ENCODE data around the gene EBNA1BP2. TPM values are rescaled to one million over a fixed set of nuclear protein-coding genes. Genes with fewer than 3 reads are reported as not detected.
A peak's percentile ranks its signal among the peaks of the same experiment; 100 is the strongest.
"Not testable (repeated sequence)": the region's sequence is repeated elsewhere in the genome, so short reads cannot be mapped to it uniquely, and the experiment has no call there.

Gene EBNA1BP2, protein sequence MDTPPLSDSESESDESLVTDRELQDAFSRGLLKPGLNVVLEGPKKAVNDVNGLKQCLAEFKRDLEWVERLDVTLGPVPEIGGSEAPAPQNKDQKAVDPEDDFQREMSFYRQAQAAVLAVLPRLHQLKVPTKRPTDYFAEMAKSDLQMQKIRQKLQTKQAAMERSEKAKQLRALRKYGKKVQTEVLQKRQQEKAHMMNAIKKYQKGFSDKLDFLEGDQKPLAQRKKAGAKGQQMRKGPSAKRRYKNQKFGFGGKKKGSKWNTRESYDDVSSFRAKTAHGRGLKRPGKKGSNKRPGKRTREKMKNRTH
- total RNA-seq, result 10 to 100 TPM; 34.5 to 40.0 TPM

DNA sequence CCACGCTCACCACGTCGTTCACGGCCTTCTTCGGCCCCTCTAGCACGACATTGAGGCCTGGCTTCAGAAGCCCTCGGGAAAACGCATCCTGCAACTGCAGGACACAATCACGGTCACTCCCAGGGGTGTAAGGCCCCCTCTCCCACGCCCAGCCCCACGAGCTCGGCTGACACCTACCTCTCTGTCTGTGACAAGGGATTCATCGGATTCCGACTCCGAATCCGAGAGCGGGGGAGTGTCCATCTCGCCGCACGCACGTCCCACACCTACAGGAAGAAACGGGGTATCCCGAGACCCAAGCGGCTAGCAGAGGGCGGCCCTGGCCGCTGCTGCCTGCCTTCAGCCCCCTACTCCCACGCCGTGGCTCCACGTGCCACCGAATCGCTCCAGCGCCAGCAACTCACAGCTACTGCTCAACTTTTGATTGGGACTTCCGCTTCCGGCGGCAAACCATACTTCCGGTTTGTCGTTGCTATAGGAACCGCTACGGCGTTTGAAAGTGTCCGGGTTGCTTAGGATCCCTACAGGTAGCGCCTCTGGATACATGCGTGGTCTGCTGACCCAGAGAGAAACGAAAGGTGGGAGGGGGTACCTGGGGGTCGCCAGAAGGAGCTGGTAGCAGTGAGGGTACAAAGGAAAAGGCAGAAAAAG, at the start of gene EBNA1BP2, which contains the start of gene CFAP57:
EBNA1BP2 (minus strand) TSS at position 415 of the 651 bp plus-strand sequence; CDS start at position 243, 172 bp downstream.
CFAP57 (plus strand) TSS at position 455 of the 651 bp plus-strand sequence. CDS start 424 bp downstream, outside the sequence.
- Mint-ChIP-seq H3K36me3 (peaks cover 9% of the 10 kb centered on the region), H3K9me3 (peaks cover 1% of the 10 kb centered on the region), H3K27me3 (peaks cover 15% of the 10 kb centered on the region), H3K4me1 (peaks cover 21% of the 10 kb centered on the region), H3K27ac (peak within 1 kb of the TSS; percentile 91), H3K4me3 (peak within 1 kb of the TSS; percentile 94)
- ATAC-seq (ENCODE audit: low read depth) (peak; percentile 92), DNase-seq (peak; percentile 86)
- POLR2A ChIA-PET, result interaction anchor here (1.1 to 1.5 kb wide), 3 partner anchors 197 to 477 kb away, joined by 4 to 5 read pairs (median 5); partner anchors contain the start of gene C1orf50

DNA sequence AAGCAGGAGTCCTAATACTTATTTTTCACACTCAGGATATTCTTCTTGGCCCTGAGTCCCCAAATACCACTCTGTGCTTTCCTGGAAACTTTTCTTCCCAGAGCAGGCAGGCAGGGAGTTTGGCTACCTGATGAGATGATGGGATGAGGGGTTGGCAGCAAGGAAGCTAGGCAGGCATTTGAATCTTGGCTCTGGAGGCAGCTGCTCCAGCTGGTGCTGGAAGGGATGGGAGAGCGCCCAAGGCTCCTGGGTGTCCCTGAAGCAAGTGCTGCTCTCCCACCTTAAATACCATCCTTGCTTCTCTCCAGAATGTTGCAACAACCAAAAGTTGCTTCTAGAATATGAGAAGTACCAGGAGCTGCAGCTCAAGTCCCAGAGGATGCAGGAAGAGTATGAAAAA, 49.7 kb upstream of the EBNA1BP2 start:
- H3K4me1 Mint-ChIP-seq, result peaks cover 5% of the 10 kb centered on the region
- ATAC-seq (ENCODE audit: low read depth), result no peak
- POLR2A ChIA-PET, result no interaction called here

DNA sequence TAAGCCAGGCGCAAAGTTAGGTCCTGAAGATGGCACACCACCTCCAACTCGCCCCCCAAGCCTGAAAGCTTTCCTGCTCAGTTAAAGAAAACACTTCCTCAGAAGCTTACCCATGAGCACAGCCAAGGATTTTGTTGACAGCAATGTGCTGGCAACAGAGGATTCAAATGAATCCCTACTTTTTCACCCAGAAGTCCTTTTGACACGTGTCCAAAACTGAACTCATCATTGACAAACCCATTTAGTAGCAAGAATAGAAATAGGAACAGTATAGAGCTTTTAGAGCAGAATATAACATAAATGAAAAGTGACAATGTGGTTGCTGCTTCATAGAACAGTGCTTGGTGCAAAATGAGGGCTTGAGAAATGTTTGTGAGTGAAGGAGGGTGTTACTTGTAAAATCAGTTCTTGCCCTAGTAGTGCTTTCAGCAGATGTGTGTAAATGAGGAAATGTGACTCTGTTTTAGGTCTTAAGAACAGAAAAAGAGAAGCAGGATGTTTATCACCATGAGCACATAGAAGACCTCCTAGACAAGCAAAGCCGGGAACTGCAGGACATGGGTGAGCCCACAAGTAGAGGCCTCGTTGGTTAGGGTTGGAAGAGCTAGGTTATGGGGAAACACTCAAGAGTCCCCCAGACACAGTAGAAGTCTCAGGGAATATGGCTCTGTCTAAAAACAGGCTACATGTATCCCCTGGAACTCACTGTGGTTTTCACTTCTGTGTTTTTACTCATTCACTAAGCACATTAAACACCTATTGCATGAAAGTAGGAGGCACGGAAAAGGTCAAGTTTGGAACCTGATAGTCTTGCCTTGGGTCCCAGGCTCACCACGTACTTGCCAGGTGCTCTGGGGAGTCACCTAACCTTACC, 49.1 kb upstream of the EBNA1BP2 start:
- POLR2A ChIA-PET, result no interaction called here
- ATAC-seq (ENCODE audit: low read depth) (no peak), DNase-seq (no peak)
- no peaks in the 10 kb centered on the region for H3K9me3 Mint-ChIP-seq
- peaks cover 5% of the 10 kb centered on the region for H3K4me1 Mint-ChIP-seq
- H3K27me3 Mint-ChIP-seq, result peaks cover 4% of the 10 kb centered on the region
- H3K4me3 Mint-ChIP-seq, result no peak overlapping the region
- no peaks in the 10 kb centered on the region for H3K36me3 Mint-ChIP-seq
- H3K27ac Mint-ChIP-seq, result no peak overlapping the region

More for the DNA sequence above, 49.7 kb upstream of the EBNA1BP2 start:
- DNase-seq, result no peak
- no peaks in the 10 kb centered on the region for H3K9me3 Mint-ChIP-seq
- no peak overlapping the region for H3K4me3 Mint-ChIP-seq
- H3K27ac Mint-ChIP-seq, result no peak overlapping the region
- H3K36me3 Mint-ChIP-seq, result no peaks in the 10 kb centered on the region
- H3K27me3 Mint-ChIP-seq, result peaks cover 7% of the 10 kb centered on the region

DNA sequence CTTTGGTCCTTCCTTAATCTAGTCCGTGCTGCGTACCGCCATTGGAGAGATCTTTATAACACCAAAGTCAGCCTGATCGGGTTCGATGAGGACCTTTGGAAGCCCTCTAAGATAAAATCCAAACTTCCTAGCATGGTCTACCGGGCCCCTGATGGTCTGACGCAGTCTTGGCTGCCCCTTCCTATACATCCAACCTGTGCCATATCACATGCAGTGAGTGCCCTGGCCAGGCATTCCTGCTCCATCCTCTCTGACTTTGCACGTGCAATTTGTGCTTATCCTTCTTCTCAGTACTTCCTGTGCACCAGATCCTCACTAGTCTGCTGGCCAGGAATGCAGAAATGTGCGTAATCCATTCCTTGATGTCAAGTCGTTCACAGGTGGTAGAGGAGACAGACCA, 45.7 kb upstream of the EBNA1BP2 start:
- Mint-ChIP-seq H3K27ac (no peak overlapping the region), H3K27me3 (peaks cover 6% of the 10 kb centered on the region), H3K9me3 (no peaks in the 10 kb centered on the region), H3K4me1 (peaks cover 5% of the 10 kb centered on the region), H3K36me3 (no peaks in the 10 kb centered on the region), H3K4me3 (no peak overlapping the region)
- POLR2A ChIA-PET, result no interaction called here
- ATAC-seq (ENCODE audit: low read depth) (no peak), DNase-seq (no peak)

DNA sequence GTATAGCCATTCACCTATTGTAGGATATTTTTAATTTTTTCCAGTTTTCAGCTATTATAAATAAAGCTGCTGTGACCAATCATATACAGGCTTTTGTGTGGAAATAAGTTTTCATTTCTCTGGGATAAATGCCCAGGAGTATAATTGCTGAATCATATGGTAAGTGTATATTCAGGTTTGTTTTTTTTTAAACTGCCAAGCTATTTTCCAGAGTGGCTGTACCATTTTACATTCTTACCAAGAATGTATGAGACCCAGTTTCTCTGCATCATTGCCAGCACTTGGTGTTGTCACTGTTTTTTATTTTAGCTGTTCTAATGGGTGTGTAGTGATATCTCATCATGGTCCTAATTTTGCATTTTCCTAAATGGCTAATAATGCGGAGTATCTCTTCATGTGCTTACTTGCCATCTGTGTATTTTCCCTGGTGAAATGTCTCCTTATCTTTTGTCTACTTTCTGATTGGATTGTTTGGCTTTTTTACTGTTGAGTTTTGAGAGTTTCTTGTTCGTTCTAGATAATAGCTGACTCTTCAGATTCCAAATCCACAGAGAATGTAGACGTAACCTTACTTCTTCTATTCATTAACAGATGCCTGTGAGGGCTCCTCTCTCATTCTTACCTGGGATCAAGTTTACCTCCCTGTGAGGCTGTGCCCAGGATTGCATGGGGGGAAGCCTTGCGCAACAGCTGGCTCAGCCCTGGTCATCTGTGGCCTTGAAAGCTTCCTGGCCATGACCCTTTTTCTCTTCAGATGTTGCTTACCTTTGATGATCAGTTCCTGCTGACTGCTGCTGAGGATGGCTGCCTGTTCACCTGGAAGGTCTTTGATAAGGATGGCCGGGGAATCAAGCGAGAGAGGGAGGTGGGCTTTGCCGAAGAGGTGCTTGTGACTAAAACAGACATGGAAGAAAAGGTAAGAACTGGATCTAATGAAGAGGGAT, 42.7 kb upstream of the EBNA1BP2 start:
- no peaks in the 10 kb centered on the region for H3K9me3 Mint-ChIP-seq
- ATAC-seq (ENCODE audit: low read depth) (no peak), DNase-seq (no peak)
- H3K36me3 Mint-ChIP-seq, result no peaks in the 10 kb centered on the region
- peaks cover 6% of the 10 kb centered on the region for H3K27me3 Mint-ChIP-seq
- POLR2A ChIA-PET, result interaction anchor here (0.6 kb wide), 2 partner anchors 39 to 89 kb away, joined by 3 to 5 read pairs; no protein-coding TSS in a partner anchor
- H3K27ac Mint-ChIP-seq, result no peak overlapping the region
- no peak overlapping the region for H3K4me3 Mint-ChIP-seq
- H3K4me1 Mint-ChIP-seq, result no peaks in the 10 kb centered on the region

DNA sequence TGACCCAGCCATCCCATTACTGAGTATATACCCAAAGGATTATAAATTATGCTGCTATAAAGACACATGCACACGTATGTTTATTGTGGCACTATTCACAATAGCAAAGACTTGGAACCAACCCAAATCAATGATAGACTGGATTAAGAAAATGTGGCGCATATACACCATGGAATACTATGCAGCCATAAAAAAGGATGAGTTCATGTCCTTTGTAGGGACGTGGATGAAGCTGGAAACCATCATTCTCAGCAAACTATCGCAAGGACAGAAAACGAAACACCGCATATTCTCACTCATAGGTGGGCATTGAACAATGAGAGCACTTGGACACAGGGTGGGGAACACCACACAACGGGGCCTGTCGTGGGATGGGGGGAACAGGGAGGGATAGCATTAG, 36.2 kb upstream of the EBNA1BP2 start:
- H3K36me3 Mint-ChIP-seq; H3K9me3 Mint-ChIP-seq; ATAC-seq (ENCODE audit: low read depth); H3K4me3 Mint-ChIP-seq; DNase-seq; POLR2A ChIA-PET; H3K27ac Mint-ChIP-seq; H3K27me3 Mint-ChIP-seq; H3K4me1 Mint-ChIP-seq: not testable (repeated sequence)

DNA sequence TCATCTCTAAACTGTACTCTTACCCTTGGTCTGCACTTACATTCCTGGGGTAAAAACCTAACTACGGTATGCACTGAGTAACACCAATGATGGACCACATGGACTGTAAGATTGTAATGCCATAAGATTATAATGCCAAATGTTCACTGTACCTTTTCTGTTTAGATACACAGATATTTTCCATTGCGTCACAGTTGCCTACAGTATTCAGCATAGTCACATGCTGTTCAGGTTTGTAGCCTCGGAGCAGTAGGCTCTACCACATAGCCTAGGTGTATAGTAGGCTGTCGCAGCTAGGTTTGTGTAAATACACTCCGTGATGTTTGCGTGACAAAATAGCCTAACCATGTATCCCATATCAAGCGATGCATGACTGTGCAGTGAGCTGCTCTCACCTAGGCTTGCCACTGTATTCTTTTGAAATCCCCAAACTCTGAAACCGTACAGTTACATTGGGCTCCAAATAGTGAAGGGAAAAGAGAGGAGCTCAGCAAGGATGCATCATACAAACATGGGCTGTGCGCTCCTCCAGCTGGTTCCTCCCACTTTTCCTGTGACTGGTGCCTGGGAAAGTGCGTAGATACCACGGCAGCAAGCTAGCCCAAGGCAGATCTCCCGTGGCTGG, 35.3 kb upstream of the EBNA1BP2 start:
- POLR2A ChIA-PET, result no interaction called here
- Mint-ChIP-seq H3K9me3 (no peaks in the 10 kb centered on the region), H3K4me1 (no peaks in the 10 kb centered on the region), H3K27ac (no peak overlapping the region), H3K4me3 (no peak overlapping the region), H3K36me3 (no peaks in the 10 kb centered on the region), H3K27me3 (peaks cover 2% of the 10 kb centered on the region)
- no peak for DNase-seq
- ATAC-seq (ENCODE audit: low read depth), result no peak

DNA sequence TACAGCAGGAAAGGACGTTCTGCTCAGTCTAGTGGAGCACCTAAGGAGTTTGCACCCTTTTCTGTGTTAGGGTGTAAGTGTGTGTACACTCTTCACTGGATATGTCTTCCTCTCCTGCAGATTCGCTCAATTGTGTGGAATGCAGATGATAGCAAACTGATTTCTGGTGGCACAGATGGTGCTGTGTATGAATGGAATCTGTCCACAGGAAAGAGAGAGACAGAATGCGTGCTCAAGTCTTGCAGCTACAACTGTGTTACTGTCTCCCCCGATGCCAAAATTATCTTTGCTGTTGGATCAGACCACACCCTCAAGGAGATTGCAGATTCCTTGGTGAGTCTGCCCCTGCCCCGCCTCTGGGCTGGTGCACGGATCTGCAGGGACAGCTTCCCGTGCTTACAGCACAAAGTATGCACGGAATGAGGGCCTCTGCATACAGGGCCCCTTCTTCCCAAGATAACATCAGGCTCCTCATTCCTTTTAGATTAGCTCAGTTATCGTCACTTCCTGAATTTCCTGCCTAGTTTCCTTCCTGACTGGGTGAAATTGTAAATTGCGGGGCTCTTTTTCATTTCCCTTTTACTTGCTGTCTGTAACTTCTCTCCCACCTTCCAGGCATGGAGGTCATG, 34.6 kb upstream of the EBNA1BP2 start:
- Mint-ChIP-seq H3K36me3 (no peaks in the 10 kb centered on the region), H3K9me3 (no peaks in the 10 kb centered on the region), H3K27me3 (peaks cover 2% of the 10 kb centered on the region), H3K27ac (no peak overlapping the region), H3K4me1 (no peaks in the 10 kb centered on the region), H3K4me3 (no peak overlapping the region)
- POLR2A ChIA-PET, result no interaction called here
- DNase-seq (no peak), ATAC-seq (ENCODE audit: low read depth) (no peak)

DNA sequence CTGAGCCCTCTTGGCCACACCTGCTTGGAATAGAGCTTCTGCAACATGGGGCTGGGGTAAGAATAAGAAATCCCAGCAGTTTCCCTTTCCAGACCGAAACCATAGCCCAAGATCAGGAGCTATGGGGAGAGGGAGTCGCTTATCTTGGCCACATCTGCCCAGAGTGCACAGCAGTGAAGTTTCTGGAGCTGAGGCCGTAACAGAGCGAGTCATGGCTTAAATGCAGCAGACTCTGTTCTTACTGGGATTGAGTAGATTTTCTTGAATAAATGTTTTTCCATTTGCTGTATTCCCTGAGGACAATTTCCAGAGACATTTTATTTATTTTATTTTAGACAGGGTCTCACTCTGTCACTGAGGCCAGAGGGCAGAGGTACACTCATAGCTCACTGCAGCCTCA, 33.6 kb upstream of the EBNA1BP2 start:
- Mint-ChIP-seq H3K9me3 (no peaks in the 10 kb centered on the region), H3K4me3 (no peak overlapping the region), H3K4me1 (no peaks in the 10 kb centered on the region), H3K27ac (no peak overlapping the region), H3K27me3 (peaks cover 2% of the 10 kb centered on the region), H3K36me3 (no peaks in the 10 kb centered on the region)
- ATAC-seq (ENCODE audit: low read depth), result no peak
- DNase-seq, result no peak
- POLR2A ChIA-PET, result no interaction called here

DNA sequence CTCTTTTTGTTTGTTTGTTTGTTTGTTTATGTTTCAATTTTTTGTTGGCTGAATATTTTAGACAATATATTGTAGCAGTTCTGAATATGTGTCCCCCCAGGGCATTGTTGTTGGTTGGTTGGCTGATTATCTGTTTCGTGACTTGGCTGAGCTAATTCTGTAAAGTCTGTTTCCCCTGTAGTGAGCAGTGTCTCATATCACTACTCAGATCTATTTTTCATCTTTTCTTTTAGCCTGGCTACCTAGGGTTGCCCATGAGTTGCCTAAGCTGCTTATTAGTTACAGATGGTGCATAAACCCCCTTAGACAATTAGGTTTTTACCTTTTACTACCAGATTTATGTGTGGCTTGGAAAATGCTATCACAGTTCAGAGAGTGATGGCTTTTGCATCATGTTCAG, 32.3 kb upstream of the EBNA1BP2 start:
- no peaks in the 10 kb centered on the region for H3K9me3 Mint-ChIP-seq
- no peaks in the 10 kb centered on the region for H3K4me1 Mint-ChIP-seq
- peaks cover 2% of the 10 kb centered on the region for H3K27me3 Mint-ChIP-seq
- POLR2A ChIA-PET, result no interaction called here
- no peak for DNase-seq
- no peak overlapping the region for H3K27ac Mint-ChIP-seq
- no peak overlapping the region for H3K4me3 Mint-ChIP-seq
- no peaks in the 10 kb centered on the region for H3K36me3 Mint-ChIP-seq
- no peak for ATAC-seq (ENCODE audit: low read depth)

DNA sequence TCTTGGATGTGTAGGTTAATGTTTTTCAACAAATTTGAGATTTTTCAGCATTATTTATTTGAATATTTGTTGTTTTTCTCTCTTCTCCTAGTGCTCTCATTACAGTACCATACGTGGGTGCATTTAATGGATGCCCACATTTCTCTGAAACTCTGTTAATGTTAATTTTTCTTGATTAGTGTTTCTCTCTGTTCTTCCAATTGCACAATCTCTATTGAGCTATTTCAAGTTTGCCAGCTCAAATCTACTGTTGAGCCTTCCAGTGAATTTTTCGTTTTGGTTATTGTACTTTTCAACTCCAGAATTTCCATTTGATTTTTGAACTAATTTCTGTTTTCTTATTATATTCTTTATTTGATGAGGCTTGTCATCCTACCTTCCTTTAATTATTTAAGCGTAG, 31.8 kb upstream of the EBNA1BP2 start:
- Mint-ChIP-seq H3K9me3 (no peaks in the 10 kb centered on the region), H3K36me3 (no peaks in the 10 kb centered on the region), H3K27me3 (peaks cover 2% of the 10 kb centered on the region), H3K4me3 (no peak overlapping the region), H3K4me1 (no peaks in the 10 kb centered on the region), H3K27ac (no peak overlapping the region)
- POLR2A ChIA-PET, result no interaction called here
- no peak for DNase-seq
- no peak for ATAC-seq (ENCODE audit: low read depth)

DNA sequence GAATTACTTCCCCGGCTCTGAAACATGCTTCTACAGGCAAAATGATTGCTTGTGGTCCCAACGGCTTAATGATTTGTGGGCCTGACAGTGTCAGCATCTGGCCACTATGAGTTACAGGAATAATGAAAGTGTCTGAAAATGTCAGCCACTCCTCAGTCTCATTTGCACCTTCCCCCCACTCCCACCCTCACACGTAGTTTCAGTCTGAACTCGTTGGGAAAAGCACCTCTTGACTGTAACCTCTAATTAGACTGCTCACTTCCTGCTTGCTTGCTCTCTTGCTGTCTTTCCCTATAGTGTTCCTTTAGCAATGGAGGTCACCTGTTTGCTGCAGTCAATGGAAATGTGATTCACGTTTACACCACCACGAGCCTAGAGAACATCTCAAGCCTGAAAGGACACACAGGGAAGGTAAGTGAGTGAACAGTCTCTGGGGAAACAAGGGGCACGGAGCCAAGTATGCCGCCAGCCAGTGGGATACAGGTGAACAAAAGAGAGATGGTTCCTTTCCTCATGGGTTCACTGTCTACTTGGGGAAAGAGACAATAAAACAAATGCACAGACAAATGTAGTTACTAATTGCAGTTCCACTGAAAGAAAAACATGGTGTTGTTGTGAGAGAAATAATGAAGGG, 27.1 kb upstream of the EBNA1BP2 start:
- H3K4me3 Mint-ChIP-seq, result no peak overlapping the region
- no peak overlapping the region for H3K27ac Mint-ChIP-seq
- peaks cover 10% of the 10 kb centered on the region for H3K27me3 Mint-ChIP-seq
- H3K4me1 Mint-ChIP-seq, result no peaks in the 10 kb centered on the region
- ATAC-seq (ENCODE audit: low read depth) (no peak), DNase-seq (no peak)
- POLR2A ChIA-PET, result no interaction called here
- no peaks in the 10 kb centered on the region for H3K36me3 Mint-ChIP-seq
- H3K9me3 Mint-ChIP-seq, result peaks cover 2% of the 10 kb centered on the region
